Type B pancreatic cell (in vitro differentiated cells): ENCODE data around the gene IGDCC3. TPM values are rescaled to one million over a fixed set of nuclear protein-coding genes. Genes with fewer than 3 reads are reported as not detected.

Source experiments
- DNase-seq: peaks from one replicate; pipeline ENCODE4 v3.0.0; 2021; ENCODE audit warnings: mixed read lengths; ENCODE audit not compliant: unreplicated experiment; ENCODE audit errors: extremely low spot score
- H3K27ac Mint-ChIP-seq: 2 replicates; pipeline ENCODE4 v1.8.0; 2021; ENCODE audit warnings: mild to moderate bottlenecking, mixed read lengths
- H3K27me3 Mint-ChIP-seq: 2 replicates; pipeline ENCODE4 v1.8.0; 2021; ENCODE audit warnings: mixed read lengths
- H3K36me3 Mint-ChIP-seq: 2 replicates; pipeline ENCODE4 v1.8.0; 2021; ENCODE audit warnings: mixed read lengths
- H3K4me1 Mint-ChIP-seq: one replicate; pipeline ENCODE4 v1.8.0; 2021; ENCODE audit warnings: mixed read lengths; ENCODE audit not compliant: unreplicated experiment
- H3K4me3 Mint-ChIP-seq: 2 replicates; pipeline ENCODE4 v1.8.0; 2021; ENCODE audit warnings: mild to moderate bottlenecking, mixed read lengths
- H3K9me3 Mint-ChIP-seq: 2 replicates; pipeline ENCODE4 v1.8.0; 2021; ENCODE audit warnings: mixed read lengths
- total RNA-seq: library from RNA; stranded (reverse); gene quantifications from 2 replicates; pipeline ENCODE4 v1.2.1, GENCODE V29; 2021; ENCODE audit warnings: low replicate concordance
- TF ChIP-seq, protein P1 (sequence below): fragments of 200-600 bp; sonication (generic); conservative IDR thresholded peaks from 2 replicates; pipeline ENCODE4 v1.5.0; 2021; ENCODE audit warnings: antibody characterized with exemption, mild to moderate bottlenecking

The IGDCC3 gene
- total RNA-seq, 1 donor from 2014 or later = 169 TPM

DNA sequence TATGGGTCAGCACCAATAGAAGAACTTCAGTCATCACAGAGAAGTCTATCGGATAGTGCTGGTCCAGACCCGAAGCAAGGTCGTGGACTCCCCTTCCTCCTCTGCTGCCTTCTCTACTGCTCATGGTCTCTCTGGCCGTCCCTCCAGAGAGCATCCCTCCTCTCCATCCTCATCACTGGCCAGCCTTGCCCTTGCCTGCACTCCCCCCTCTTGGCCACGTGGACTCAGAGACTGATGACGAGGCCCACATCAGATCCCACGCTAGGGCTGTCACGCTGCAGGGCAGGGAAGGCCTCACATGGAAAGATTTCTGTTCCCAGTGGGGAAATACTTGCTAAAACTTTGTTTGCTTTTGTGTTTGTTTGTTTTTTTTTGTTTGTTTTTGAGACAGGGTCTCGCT lies 35.3 kb downstream of the IGDCC3 start:
- H3K36me3 Mint-ChIP-seq = peaks cover 3% of the 10 kb centered on the region
- TF ChIP-seq, protein P1, sequence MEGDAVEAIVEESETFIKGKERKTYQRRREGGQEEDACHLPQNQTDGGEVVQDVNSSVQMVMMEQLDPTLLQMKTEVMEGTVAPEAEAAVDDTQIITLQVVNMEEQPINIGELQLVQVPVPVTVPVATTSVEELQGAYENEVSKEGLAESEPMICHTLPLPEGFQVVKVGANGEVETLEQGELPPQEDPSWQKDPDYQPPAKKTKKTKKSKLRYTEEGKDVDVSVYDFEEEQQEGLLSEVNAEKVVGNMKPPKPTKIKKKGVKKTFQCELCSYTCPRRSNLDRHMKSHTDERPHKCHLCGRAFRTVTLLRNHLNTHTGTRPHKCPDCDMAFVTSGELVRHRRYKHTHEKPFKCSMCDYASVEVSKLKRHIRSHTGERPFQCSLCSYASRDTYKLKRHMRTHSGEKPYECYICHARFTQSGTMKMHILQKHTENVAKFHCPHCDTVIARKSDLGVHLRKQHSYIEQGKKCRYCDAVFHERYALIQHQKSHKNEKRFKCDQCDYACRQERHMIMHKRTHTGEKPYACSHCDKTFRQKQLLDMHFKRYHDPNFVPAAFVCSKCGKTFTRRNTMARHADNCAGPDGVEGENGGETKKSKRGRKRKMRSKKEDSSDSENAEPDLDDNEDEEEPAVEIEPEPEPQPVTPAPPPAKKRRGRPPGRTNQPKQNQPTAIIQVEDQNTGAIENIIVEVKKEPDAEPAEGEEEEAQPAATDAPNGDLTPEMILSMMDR = no peak
- no peaks in the 10 kb centered on the region for H3K27me3 Mint-ChIP-seq
- H3K4me3 Mint-ChIP-seq = no peak overlapping the region
- peaks cover 66% of the 10 kb centered on the region for H3K4me1 Mint-ChIP-seq
- H3K9me3 Mint-ChIP-seq = no peaks in the 10 kb centered on the region
- DNase-seq = no peak
- H3K27ac Mint-ChIP-seq = no peak overlapping the region

DNA sequence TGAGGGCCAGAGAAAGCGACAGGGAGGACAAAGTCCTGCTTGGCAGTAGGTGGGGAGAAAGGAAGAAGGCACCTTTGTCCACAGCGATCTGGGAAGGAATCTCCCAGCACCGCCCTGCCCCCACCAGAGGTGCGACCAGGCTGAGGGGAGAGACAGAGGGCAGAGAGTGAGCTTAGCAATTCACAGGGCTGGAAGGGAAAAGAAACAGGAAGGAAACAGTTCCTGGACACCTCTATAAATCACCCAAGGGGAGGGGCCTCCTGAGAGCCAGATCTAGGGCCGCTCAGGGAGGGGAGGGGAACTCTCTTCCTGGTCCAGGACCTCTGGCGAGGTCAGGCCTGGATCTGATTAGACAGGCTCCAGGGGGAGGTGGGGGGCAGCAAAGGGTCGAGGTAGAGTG lies 37.9 kb downstream of the IGDCC3 start:
- Mint-ChIP-seq H3K4me1 (peaks cover 57% of the 10 kb centered on the region), H3K9me3 (no peaks in the 10 kb centered on the region), H3K27me3 (no peaks in the 10 kb centered on the region), H3K4me3 (peak overlapping the region; percentile 71), H3K36me3 (peaks cover 3% of the 10 kb centered on the region), H3K27ac (peak overlapping the region; percentile 59)
- TF ChIP-seq, protein P1 = no peak
- DNase-seq = no peak

DNA sequence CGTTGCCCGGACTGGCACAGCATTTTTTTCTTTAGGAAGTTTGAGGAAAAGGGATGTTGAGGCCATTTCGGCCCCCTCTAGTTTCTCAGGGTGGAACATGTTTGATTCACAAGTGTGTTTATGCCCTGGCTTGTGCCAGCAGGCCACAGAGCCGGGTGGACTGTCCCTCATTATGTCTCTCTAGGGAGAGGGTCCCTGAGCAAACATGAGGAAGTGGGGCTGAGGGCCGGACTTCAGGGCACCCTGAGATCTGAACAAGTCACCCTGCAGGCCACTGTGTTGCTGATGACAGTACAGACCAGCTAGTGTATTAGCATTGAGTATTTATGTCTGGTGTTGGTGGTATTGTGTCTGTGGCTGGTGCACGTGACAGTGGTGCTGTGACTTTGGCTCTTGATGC lies 38.4 kb downstream of the IGDCC3 start:
- Mint-ChIP-seq H3K27me3 (no peaks in the 10 kb centered on the region), H3K27ac (peak overlapping the region; percentile 59), H3K4me1 (peaks cover 55% of the 10 kb centered on the region), H3K4me3 (peak overlapping the region; percentile 71), H3K9me3 (no peaks in the 10 kb centered on the region), H3K36me3 (peaks cover 3% of the 10 kb centered on the region)
- no peak for DNase-seq
- TF ChIP-seq, protein P1 = no peak

DNA sequence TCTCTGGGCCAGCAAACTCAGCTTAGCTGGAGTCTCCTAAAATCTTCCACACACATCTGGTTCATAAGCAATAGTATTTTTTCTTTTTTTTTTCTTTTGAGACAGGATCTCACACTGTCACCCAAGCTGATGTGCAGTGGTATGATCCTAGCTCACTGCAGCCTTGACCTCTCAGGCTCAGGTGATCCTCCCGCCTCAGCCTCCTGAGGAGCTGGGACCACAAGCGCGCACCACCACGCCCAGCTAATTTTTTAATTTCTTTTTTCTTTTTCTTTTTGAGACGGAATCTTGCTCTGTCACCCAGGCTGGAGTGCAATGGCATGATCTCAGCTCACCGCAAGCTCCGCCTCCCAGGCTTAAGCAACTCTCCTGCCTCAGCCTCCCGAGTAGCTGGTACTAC lies 39.0 kb downstream of the IGDCC3 start:
- DNase-seq = no peak
- Mint-ChIP-seq H3K27me3 (no peaks in the 10 kb centered on the region), H3K4me1 (peaks cover 53% of the 10 kb centered on the region), H3K27ac (no peak overlapping the region), H3K9me3 (no peaks in the 10 kb centered on the region), H3K4me3 (no peak overlapping the region), H3K36me3 (peaks cover 3% of the 10 kb centered on the region)
- TF ChIP-seq, protein P1 = no peak

DNA sequence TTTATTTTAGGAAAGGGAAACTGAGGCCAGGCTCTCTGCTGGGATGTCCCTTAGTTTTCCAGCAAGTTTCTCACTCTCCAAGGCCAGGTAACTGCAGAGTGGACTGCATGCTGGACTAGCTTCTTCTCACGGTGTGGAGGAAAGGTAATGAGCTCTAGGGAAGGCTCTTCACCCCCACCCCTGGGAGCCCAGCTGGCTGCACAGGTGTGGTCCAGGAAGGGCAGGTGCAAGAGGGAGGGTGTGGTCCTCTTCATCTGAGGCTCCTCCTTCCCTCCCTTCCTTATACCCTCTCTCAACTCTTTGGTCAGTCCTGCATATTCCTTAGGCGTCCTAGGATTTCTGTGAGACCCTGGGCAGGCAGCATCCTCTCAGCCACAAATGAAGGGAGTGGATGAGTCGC lies 39.4 kb downstream of the IGDCC3 start:
- H3K27ac Mint-ChIP-seq = no peak overlapping the region
- H3K4me3 Mint-ChIP-seq = no peak overlapping the region
- H3K27me3 Mint-ChIP-seq = no peaks in the 10 kb centered on the region
- no peak for DNase-seq
- peaks cover 3% of the 10 kb centered on the region for H3K36me3 Mint-ChIP-seq
- TF ChIP-seq, protein P1 = no peak
- H3K4me1 Mint-ChIP-seq = peaks cover 51% of the 10 kb centered on the region
- no peaks in the 10 kb centered on the region for H3K9me3 Mint-ChIP-seq
